H7 (cell line): ENCODE data around the gene ZNF385C. TPM values are rescaled to one million over a fixed set of nuclear protein-coding genes. Genes with fewer than 3 reads are reported as not detected.

Experiments used
- DNase-seq: peaks from one replicate; pipeline ENCODE4 v3.0.0; 2012
- H3K27me3 ChIP-seq: 2 replicates; pipeline ENCODE4 v1.6.0; 2011; ENCODE audit warnings: mild to moderate bottlenecking, low read length; ENCODE audit not compliant: control insufficient read depth, insufficient read depth
- H3K36me3 ChIP-seq: replicated peaks from 2 replicates; pipeline ENCODE4 v1.5.1; 2011; ENCODE audit warnings: low read length; ENCODE audit not compliant: control insufficient read depth, insufficient read depth
- H3K4me3 ChIP-seq: 2 replicates; pipeline ENCODE4 v1.5.1; 2011; ENCODE audit warnings: low read depth, mild to moderate bottlenecking, control low read depth, low read length, moderate library complexity; ENCODE audit not compliant: insufficient read depth
- total RNA-seq: library from RNA; depleted of rRNA; stranded (reverse); fragments of >200 nt; shearing (Covaris generic); gene quantifications from 2 replicates; pipeline ENCODE4 v1.2.3, GENCODE V29; 2014

Gene ZNF385C
- total RNA-seq, 1 experiment from 2014 or later: 2.7 TPM

GRCh38 chr17:42117397-42118125 is 19.3 kb upstream of the ZNF385C start:
- DNase-seq: peak; percentile 47
- Histone ChIP-seq H3K36me3 (peaks cover 16% of the 10 kb centered on the region), H3K27me3 (no peaks in the 10 kb centered on the region), H3K4me3 (no peak overlapping the region)

- H3K27me3 ChIP-seq: no peaks in the 10 kb centered on the region
- peak; percentile 92 for DNase-seq
- H3K36me3 ChIP-seq: peaks cover 16% of the 10 kb centered on the region
- no peak overlapping the region for H3K4me3 ChIP-seq
Observed at GRCh38 chr17:42116705-42117396, 18.6 kb upstream of the ZNF385C start.

GRCh38 chr17:42114118-42114517 is 15.8 kb upstream of the ZNF385C start:
- Histone ChIP-seq H3K27me3 (no peaks in the 10 kb centered on the region), H3K36me3 (peaks cover 14% of the 10 kb centered on the region), H3K4me3 (no peak overlapping the region)
- DNase-seq: no peak

- Histone ChIP-seq H3K36me3 (peaks cover 11% of the 10 kb centered on the region), H3K27me3 (no peaks in the 10 kb centered on the region; the same call in 1 of the 2 replicates), H3K4me3 (no peak overlapping the region)
- DNase-seq: no peak
Observed at GRCh38 chr17:42113293-42114069, 15.2 kb upstream of the ZNF385C start.

GRCh38 chr17:42112552-42113176 is 14.4 kb upstream of the ZNF385C start, which contains the start of gene DHX58:
Gene DHX58 (minus strand): TSS chr17:42112714. CDS start chr17:42111892, 822 bp downstream.
- peak; percentile 71 for DNase-seq
- H3K27me3 ChIP-seq: no peaks in the 10 kb centered on the region; the same call in 1 of the 2 replicates
- H3K36me3 ChIP-seq: peaks cover 9% of the 10 kb centered on the region
- no peak within 1 kb of the TSS for H3K4me3 ChIP-seq

- Histone ChIP-seq H3K4me3 (no peak overlapping the region), H3K36me3 (peaks cover 8% of the 10 kb centered on the region), H3K27me3 (no peaks in the 10 kb centered on the region; the same call in 1 of the 2 replicates)
- peak; percentile 70 for DNase-seq
Observed at GRCh38 chr17:42111871-42112551, 13.7 kb upstream of the ZNF385C start.

- Histone ChIP-seq H3K36me3 (peaks cover 8% of the 10 kb centered on the region), H3K27me3 (no peaks in the 10 kb centered on the region; the same call in 1 of the 2 replicates), H3K4me3 (no peak overlapping the region)
- no peak for DNase-seq
Observed at GRCh38 chr17:42111265-42111636, 13.0 kb upstream of the ZNF385C start.

- Histone ChIP-seq H3K27me3 (no peaks in the 10 kb centered on the region; the same call in 1 of the 2 replicates), H3K4me3 (no peak overlapping the region), H3K36me3 (peaks cover 6% of the 10 kb centered on the region)
- no peak for DNase-seq
Observed at GRCh38 chr17:42110301-42111264, 12.3 kb upstream of the ZNF385C start.

GRCh38 chr17:42109086-42109485 is 10.8 kb upstream of the ZNF385C start:
- Histone ChIP-seq H3K36me3 (no peaks in the 10 kb centered on the region), H3K27me3 (no peaks in the 10 kb centered on the region; the same call in 1 of the 2 replicates)

GRCh38 chr17:42107597-42108576 is 9.6 kb upstream of the ZNF385C start:
- Histone ChIP-seq H3K4me3 (peak overlapping the region; percentile 49), H3K36me3 (no peaks in the 10 kb centered on the region), H3K27me3 (no peaks in the 10 kb centered on the region; the same call in 1 of the 2 replicates)
- DNase-seq: peak; percentile 100

More at GRCh38 chr17:42109086-42109485, 10.8 kb upstream of the ZNF385C start:
- H3K4me3 ChIP-seq: no peak overlapping the region
- DNase-seq: no peak

- no peak for DNase-seq
- H3K36me3 ChIP-seq: no peaks in the 10 kb centered on the region
- H3K4me3 ChIP-seq: peak overlapping the region; percentile 49
- no peaks in the 10 kb centered on the region; the same call in 1 of the 2 replicates for H3K27me3 ChIP-seq
Observed at GRCh38 chr17:42107124-42107523, 8.9 kb upstream of the ZNF385C start.

- Histone ChIP-seq H3K27me3 (no peaks in the 10 kb centered on the region; the same call in 1 of the 2 replicates), H3K36me3 (no peaks in the 10 kb centered on the region)
- DNase-seq: no peak
Observed at GRCh38 chr17:42106009-42106408, 7.7 kb upstream of the ZNF385C start.

More at GRCh38 chr17:42106009-42106408, 7.7 kb upstream of the ZNF385C start:
- H3K4me3 ChIP-seq: no peak overlapping the region
